Left cardiac atrium (tissue), 4 donors: ENCODE measurements around the gene MUC22. TPM values are rescaled to one million over a fixed set of nuclear protein-coding genes. Genes with fewer than 3 reads are reported as not detected.
"Not testable (repeated sequence)": the region's sequence is repeated elsewhere in the genome, so short reads cannot be mapped to it uniquely, and the experiment has no call there.

Experiments used
- ATAC-seq, 2 donors: fragments of 200-7000 bp; cut with Tn5 transposase; one replicate each; pipeline ENCODE4 v1.9.1; 2020; ENCODE audit warnings: mild to moderate bottlenecking in 2 of 2, moderate library complexity in 2 of 2
- DNase-seq: peaks from one replicate; pipeline ENCODE4 v3.0.0-alpha.2; 2020
- intact Hi-C, 2 donors: fragments of 100-400 bp; cut with DNase I; formaldehyde crosslinking; loops; one replicate each; pipeline versions ENCODE4 v1.14.1 to v1.15.1; 2022 to 2023
- total RNA-seq, 2 donors: library from RNA; stranded (reverse); fragmentation: NEBNext Ultra II Directional; extraction: Animal tissue kit (Norgen Biotek cat#: 25700); gene quantifications; one replicate each; pipeline ENCODE4 v1.2.1, GENCODE V29; 2021
- donor health status: DM: no; HTN: yes; CAD: no.
- donor health status: DM: no; HTN: yes; CAD: no; lungs with severe emphysema.
- donor health status: DM: yes; HTN: yes; CAD: no.
- donor health status: Dilated cardiomyopathy.

Gene MUC22
- total RNA-seq, 2 donors from 2014 or later = 0.06 TPM; not detected in 1

- intact Hi-C loops = no loop called here
- ATAC-seq (no peak), DNase-seq (no peak)
These were observed 19.7 kb upstream of the MUC22 start for GRCh38 chr6:30990422-30991086.

GRCh38 chr6:30991891-30992290, 18.4 kb upstream of the MUC22 start:
- no peak for DNase-seq

GRCh38 chr6:30997301-30997700, 13.0 kb upstream of the MUC22 start:
- intact Hi-C loops = no loop called here
- DNase-seq (no peak), ATAC-seq (no peak)

More at GRCh38 chr6:30991891-30992290, 18.4 kb upstream of the MUC22 start:
- ATAC-seq = no peak
- intact Hi-C loops = no loop called here

GRCh38 chr6:30998785-30999184, 11.5 kb upstream of the MUC22 start:
- ATAC-seq (no peak), DNase-seq (no peak)
- intact Hi-C loops = no loop called here

GRCh38 chr6:31000067-31000860, 10.0 kb upstream of the MUC22 start:
- intact Hi-C loops, ATAC-seq, DNase-seq: not testable (repeated sequence)

- DNase-seq = no peak
- no peak for ATAC-seq
- intact Hi-C loops = no loop called here
These were observed 8.9 kb upstream of the MUC22 start for GRCh38 chr6:31001281-31001888.

GRCh38 chr6:31002471-31002870, 7.8 kb upstream of the MUC22 start:
- no peak for DNase-seq
- intact Hi-C loops = no loop called here
- no peak for ATAC-seq

- intact Hi-C loops = no loop called here
- ATAC-seq = peak in 1 of 2 donors; percentile 24
- DNase-seq = no peak
These were observed 5.5 kb upstream of the MUC22 start for GRCh38 chr6:31004794-31005193.

GRCh38 chr6:31005249-31006020, 4.8 kb upstream of the MUC22 start:
- ATAC-seq = peak; percentile 27 to 64
- intact Hi-C loops = no loop called here
- DNase-seq = no peak

GRCh38 chr6:31007694-31008093, 2.6 kb upstream of the MUC22 start:
- ATAC-seq = peak in 1 of 2 donors; percentile 68
- intact Hi-C loops = no loop called here

GRCh38 chr6:31008165-31008564, 2.1 kb upstream of the MUC22 start:
- intact Hi-C loops = no loop called here
- DNase-seq = no peak
- ATAC-seq = no peak

More at GRCh38 chr6:31007694-31008093, 2.6 kb upstream of the MUC22 start:
- DNase-seq = no peak

- ATAC-seq (no peak), DNase-seq (no peak)
- intact Hi-C loops = no loop called here
These were observed 543 bp upstream of the MUC22 start for GRCh38 chr6:31009731-31010130.

- intact Hi-C loops = no loop called here
- no peak for ATAC-seq
- no peak for DNase-seq
These were observed 879 bp downstream of the MUC22 start for GRCh38 chr6:31011153-31011552.

- ATAC-seq (no peak), DNase-seq (no peak)
- intact Hi-C loops = no loop called here
These were observed 6.5 kb downstream of the MUC22 start for GRCh38 chr6:31016659-31017299.

GRCh38 chr6:31017436-31017835, 7.2 kb downstream of the MUC22 start:
- intact Hi-C loops, DNase-seq, ATAC-seq: not testable (repeated sequence)

GRCh38 chr6:31020057-31020456, 9.8 kb downstream of the MUC22 start:
- ATAC-seq (no peak), DNase-seq (no peak)
- intact Hi-C loops = no loop called here

GRCh38 chr6:31020631-31021255, 10.5 kb downstream of the MUC22 start:
- DNase-seq, intact Hi-C loops, ATAC-seq: not testable (repeated sequence)

- intact Hi-C loops, ATAC-seq, DNase-seq: not testable (repeated sequence)
These were observed 11.6 kb downstream of the MUC22 start for GRCh38 chr6:31021705-31022531.
